ENCODE measurements around the gene EPHX1. TPM values are rescaled to one million over a fixed set of nuclear protein-coding genes. Genes with fewer than 3 reads are reported as not detected.

Gene EPHX1
- total RNA-seq (2022; extraction: Qiagen RNA extraction; ENCODE audit: low read depth), result 211 to 256 TPM (median 234 TPM) in 5 replicates

GRCh38 chr1:225809842-225810578 lies at the start of gene EPHX1:
TSS of gene EPHX1 (plus strand) at chr1:225810124. CDS start at chr1:225828730, 18,606 bp downstream.

GRCh38 chr1:225777583-225778336 lies 32.2 kb upstream of the EPHX1 start, which contains the start of gene SRP9:
TSS of gene SRP9 (plus strand) at chr1:225777826. CDS start at chr1:225777941, 115 bp downstream.

GRCh38 chr1:225881959-225882693 lies 72.2 kb downstream of the EPHX1 start, which contains the start of gene TMEM63A:
TSS of gene TMEM63A (minus strand) at chr1:225882380. CDS start at chr1:225877580, 4,800 bp downstream.

GRCh38 chr1:225888898-225889601 lies 79.1 kb downstream of the EPHX1 start, which contains the start of gene LEFTY1:
TSS of gene LEFTY1 (minus strand) at chr1:225889146. CDS start at chr1:225889066, 80 bp downstream.

Other genes starting within 250 kb of the EPHX1 start
- 69.7 to 97.9 TPM (median 78.1 TPM) in 5 replicates for gene ENAH, start 157.0 kb upstream of the EPHX1 start, total RNA-seq (2022; extraction: Qiagen RNA extraction; ENCODE audit: low read depth)
- 225 to 350 TPM (median 250 TPM) in 5 replicates for gene SRP9, start 32.3 kb upstream of the EPHX1 start, total RNA-seq (2022; extraction: Qiagen RNA extraction; ENCODE audit: low read depth)
- 5.5 to 7.6 TPM (median 6.7 TPM) in 5 replicates for gene TMEM63A, start 72.3 kb downstream of the EPHX1 start, total RNA-seq (2022; extraction: Qiagen RNA extraction; ENCODE audit: low read depth)
- 0.19 to 0.41 TPM (median 0.28 TPM) in 4 of 5 replicates, not detected in the other for gene LEFTY1, start 79.0 kb downstream of the EPHX1 start, total RNA-seq (2022; extraction: Qiagen RNA extraction; ENCODE audit: low read depth)
- gene PYCR2, start 114.1 kb downstream of the EPHX1 start, total RNA-seq (2022; extraction: Qiagen RNA extraction; ENCODE audit: low read depth), result 49.5 to 60.4 TPM (median 58.9 TPM) in 5 replicates
- gene LEFTY2, start 131.1 kb downstream of the EPHX1 start, total RNA-seq (2022; extraction: Qiagen RNA extraction; ENCODE audit: low read depth), result not detected in 5 replicates
- gene SDE2, start 189.2 kb downstream of the EPHX1 start, total RNA-seq (2022; extraction: Qiagen RNA extraction; ENCODE audit: low read depth), result 6.5 to 12.4 TPM (median 7.0 TPM) in 5 replicates